HUES64 (cell line): ENCODE results near the gene ATP13A2.

Source experiments
- H3K27ac ChIP-seq: 2 replicates; pipeline ENCODE4 v1.7.0; 2013; ENCODE audit warnings: low read depth, low read length, inconsistent platforms
- H3K27me3 ChIP-seq: 2 replicates; pipeline ENCODE4 v1.6.1; 2013; ENCODE audit warnings: mild to moderate bottlenecking, low read length; ENCODE audit not compliant: insufficient read depth
- H3K36me3 ChIP-seq: 2 replicates; pipeline ENCODE4 v1.6.1; 2013; ENCODE audit warnings: mild to moderate bottlenecking, low read length; ENCODE audit not compliant: insufficient read depth
- H3K4me1 ChIP-seq: 2 replicates; pipeline ENCODE4 v1.6.1; 2013; ENCODE audit warnings: mild to moderate bottlenecking, low read length, moderate library complexity; ENCODE audit not compliant: insufficient read depth
- H3K4me3 ChIP-seq: 2 replicates; pipeline ENCODE4 v1.5.1; 2013; ENCODE audit warnings: mild to moderate bottlenecking, low read length, moderate library complexity
- H3K9ac ChIP-seq: 2 replicates; pipeline ENCODE4 v1.6.1; 2013; ENCODE audit warnings: mild to moderate bottlenecking, low read depth, low read length
- H3K9me3 ChIP-seq: 2 replicates; pipeline ENCODE4 v1.6.1; 2013; ENCODE audit warnings: low read depth, low read length; ENCODE audit not compliant: insufficient read depth
- WGBS: fragments of 150-250, 120-280 bp; methylation state at CpG from one replicate; pipeline ENCODE4 v1.1.7; 2013; ENCODE audit warnings: missing lambda C conversion rate; 5-methylcytosine and 5-hydroxymethylcytosine counted together

ATP13A2 gene

GRCh38 chr1:16986560-16986959, 25.2 kb downstream of the ATP13A2 start:
- Histone ChIP-seq H3K4me1 (no peaks in the 10 kb centered on the region), H3K9ac (no peak overlapping the region), H3K4me3 (no peak overlapping the region), H3K27ac (no peak overlapping the region), H3K27me3 (no peaks in the 10 kb centered on the region), H3K36me3 (peaks cover 17% of the 10 kb centered on the region), H3K9me3 (no peaks in the 10 kb centered on the region)
- WGBS, result 88% methylated on average over 23 of the region's 23 CpGs

GRCh38 chr1:16986113-16986512, 25.6 kb downstream of the ATP13A2 start:
- Histone ChIP-seq H3K9me3 (no peaks in the 10 kb centered on the region), H3K4me1 (no peaks in the 10 kb centered on the region), H3K27me3 (no peaks in the 10 kb centered on the region), H3K4me3 (no peak overlapping the region), H3K36me3 (peaks cover 17% of the 10 kb centered on the region), H3K27ac (no peak overlapping the region), H3K9ac (no peak overlapping the region)
- WGBS, result 89% methylated on average over 19 of the region's 19 CpGs

DNA sequence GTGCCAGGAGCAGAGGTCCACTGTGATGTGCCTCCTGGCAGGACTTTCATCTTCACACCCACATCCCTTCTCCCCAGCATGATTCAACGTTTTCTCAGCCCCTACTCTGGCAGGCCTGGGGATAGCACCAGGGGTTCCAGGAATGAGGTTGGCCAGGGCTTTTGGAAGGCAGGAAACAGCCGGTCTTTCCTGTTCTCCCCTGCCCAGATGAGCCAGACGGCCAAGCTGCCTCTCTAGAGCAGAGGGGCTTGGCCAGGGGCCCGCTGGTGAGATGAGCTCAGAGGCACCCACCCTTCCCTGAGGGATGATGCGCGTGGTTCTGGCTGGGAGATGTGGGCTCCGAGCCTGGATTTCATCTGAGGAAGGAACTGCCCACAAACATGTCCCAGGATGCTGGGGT, 27.0 kb downstream of the ATP13A2 start:
- H3K27ac ChIP-seq, result no peak overlapping the region
- H3K27me3 ChIP-seq, result no peaks in the 10 kb centered on the region
- no peak overlapping the region for H3K9ac ChIP-seq
- no peaks in the 10 kb centered on the region for H3K9me3 ChIP-seq
- H3K36me3 ChIP-seq, result peaks cover 15% of the 10 kb centered on the region
- no peaks in the 10 kb centered on the region for H3K4me1 ChIP-seq
- H3K4me3 ChIP-seq, result no peak overlapping the region
- WGBS, result 75% methylated on average over 7 of the region's 7 CpGs

DNA sequence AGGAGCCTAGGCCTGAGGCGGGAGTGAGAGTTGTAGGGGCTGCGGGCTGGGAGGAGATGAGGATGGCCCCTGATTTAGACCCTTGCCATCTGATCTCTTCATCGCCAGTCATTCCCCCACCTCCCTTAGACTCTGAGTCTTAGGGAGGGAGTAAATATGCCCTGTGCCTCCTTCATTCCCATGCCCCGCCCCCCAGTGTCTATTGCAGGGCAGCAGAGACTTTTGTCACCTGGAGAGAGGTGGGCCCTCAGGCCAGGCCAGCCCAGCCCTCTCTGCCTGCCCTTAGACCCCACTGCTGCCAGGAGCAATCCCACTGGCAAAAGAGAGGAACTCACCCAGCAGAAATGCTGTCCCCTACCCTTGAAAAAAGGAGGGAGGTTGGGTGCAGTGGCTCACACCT, 28.1 kb downstream of the ATP13A2 start:
- Histone ChIP-seq H3K4me1 (peaks cover 7% of the 10 kb centered on the region; the same call in 1 of the 2 replicates), H3K4me3 (no peak overlapping the region), H3K9ac (no peak overlapping the region), H3K9me3 (no peaks in the 10 kb centered on the region), H3K27me3 (no peaks in the 10 kb centered on the region), H3K36me3 (peaks cover 12% of the 10 kb centered on the region), H3K27ac (no peak overlapping the region)
- 82% methylated on average over 2 of the region's 4 CpGs for WGBS

DNA sequence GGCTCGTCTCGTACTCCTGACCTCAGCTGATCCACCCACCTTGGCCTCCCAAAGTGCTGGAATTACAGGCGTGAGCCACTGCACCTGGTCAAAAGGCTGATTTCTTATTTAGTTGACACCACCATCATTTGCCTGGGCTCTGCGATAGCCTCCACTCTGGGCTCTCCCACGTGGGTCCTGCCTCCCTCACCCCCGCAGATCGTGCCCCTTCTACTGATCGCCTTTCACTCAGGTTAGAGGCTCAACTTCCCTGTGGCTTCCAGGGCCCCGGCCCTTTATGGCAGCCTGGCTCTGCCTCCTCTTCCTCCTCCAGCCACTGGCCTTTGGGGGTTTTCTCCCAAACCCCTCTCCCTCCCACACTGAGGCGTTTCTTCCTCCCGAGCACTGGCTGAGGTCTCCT, 28.8 kb downstream of the ATP13A2 start:
- H3K4me3 ChIP-seq, result no peak overlapping the region
- no peak overlapping the region for H3K9ac ChIP-seq
- no peak overlapping the region for H3K27ac ChIP-seq
- 79% methylated on average over 11 of the region's 11 CpGs for WGBS
- H3K9me3 ChIP-seq, result no peaks in the 10 kb centered on the region
- no peaks in the 10 kb centered on the region for H3K27me3 ChIP-seq
- peaks cover 9% of the 10 kb centered on the region for H3K36me3 ChIP-seq
- peaks cover 10% of the 10 kb centered on the region; the same call in 1 of the 2 replicates for H3K4me1 ChIP-seq

GRCh38 chr1:16981269-16981849, 30.4 kb downstream of the ATP13A2 start:
- Histone ChIP-seq H3K27ac (no peak overlapping the region), H3K9ac (no peak overlapping the region), H3K4me1 (peaks cover 10% of the 10 kb centered on the region; the same call in 1 of the 2 replicates), H3K36me3 (peaks cover 20% of the 10 kb centered on the region), H3K9me3 (no peaks in the 10 kb centered on the region), H3K27me3 (no peaks in the 10 kb centered on the region), H3K4me3 (no peak overlapping the region)
- 80% methylated on average over 10 of the region's 10 CpGs for WGBS

GRCh38 chr1:16980473-16981268, 31.1 kb downstream of the ATP13A2 start, which contains the start of gene MFAP2:
Gene MFAP2, minus strand, starts transcription at chr1:16980620. Its CDS starts 2,347 bp downstream, at chr1:16978273.
- H3K9me3 ChIP-seq, result no peaks in the 10 kb centered on the region
- WGBS, result 10% methylated on average over 44 of the region's 53 CpGs
- H3K4me1 ChIP-seq, result peaks cover 10% of the 10 kb centered on the region; the same call in 1 of the 2 replicates
- peaks cover 23% of the 10 kb centered on the region for H3K36me3 ChIP-seq
- H3K4me3 ChIP-seq, result peak within 1 kb of the TSS; percentile 63
- peak within 1 kb of the TSS; percentile 90 for H3K9ac ChIP-seq
- peak within 1 kb of the TSS; percentile 79; the same call in 1 of the 2 replicates for H3K27ac ChIP-seq
- H3K27me3 ChIP-seq, result no peaks in the 10 kb centered on the region

GRCh38 chr1:16979475-16980327, 32.0 kb downstream of the ATP13A2 start:
- under 1% methylated on average over 41 of the region's 44 CpGs for WGBS
- peaks cover 10% of the 10 kb centered on the region; the same call in 1 of the 2 replicates for H3K4me1 ChIP-seq
- H3K4me3 ChIP-seq, result peak overlapping the region; percentile 63
- H3K27ac ChIP-seq, result no peak overlapping the region
- peak overlapping the region; percentile 90 for H3K9ac ChIP-seq
- H3K36me3 ChIP-seq, result peaks cover 31% of the 10 kb centered on the region
- H3K9me3 ChIP-seq, result no peaks in the 10 kb centered on the region
- no peaks in the 10 kb centered on the region for H3K27me3 ChIP-seq

- H3K9ac ChIP-seq, result peak overlapping the region; percentile 90
- H3K27me3 ChIP-seq, result no peaks in the 10 kb centered on the region
- peak overlapping the region; percentile 63 for H3K4me3 ChIP-seq
- no peaks in the 10 kb centered on the region for H3K9me3 ChIP-seq
- H3K4me1 ChIP-seq, result peaks cover 10% of the 10 kb centered on the region; the same call in 1 of the 2 replicates
- peaks cover 31% of the 10 kb centered on the region for H3K36me3 ChIP-seq
- H3K27ac ChIP-seq, result no peak overlapping the region
- 57% methylated on average over 20 of the region's 20 CpGs for WGBS
Measured at GRCh38 chr1:16978567-16979474, 32.9 kb downstream of the ATP13A2 start.

- Histone ChIP-seq H3K4me3 (peak overlapping the region; percentile 12; the same call in 1 of the 2 replicates), H3K9me3 (no peaks in the 10 kb centered on the region), H3K27ac (no peak overlapping the region), H3K9ac (no peak overlapping the region), H3K4me1 (peaks cover 10% of the 10 kb centered on the region; the same call in 1 of the 2 replicates), H3K27me3 (no peaks in the 10 kb centered on the region), H3K36me3 (peaks cover 35% of the 10 kb centered on the region)
- WGBS, result 86% methylated on average over 4 of the region's 4 CpGs
Measured at GRCh38 chr1:16978139-16978538, 33.6 kb downstream of the ATP13A2 start.
